Thyroid gland (tissue), 4 donors: Measurements from ENCODE around the gene ADGRB3. TPM values are rescaled to one million over a fixed set of nuclear protein-coding genes. Genes with fewer than 3 reads are reported as not detected.
"Not testable (repeated sequence)": the region's sequence is repeated elsewhere in the genome, so short reads cannot be mapped to it uniquely, and the experiment has no call there.

ENCODE experiments used
- DNase-seq, 2 donors: peaks; one replicate each; pipeline ENCODE4 v3.0.0-alpha.2; 2019
- H3K27ac ChIP-seq, 3 donors: fragments of 200-600 bp; sonication (generic); 1 replicate in 2 of 3; 2 replicates in 1 of 3; pipeline ENCODE4 v1.5.1; 2016 to 2019; ENCODE audit warnings: mild to moderate bottlenecking in 1 of 3, moderate library complexity in 1 of 3
- H3K27me3 ChIP-seq: fragments of 200-600 bp; sonication (generic); one replicate; pipeline ENCODE4 v1.5.1; 2019
- H3K36me3 ChIP-seq, 2 donors: fragments of 200-600 bp; sonication (generic); one replicate each; pipeline ENCODE4 v1.5.1; 2016 to 2019
- H3K4me1 ChIP-seq, 2 donors: fragments of 200-600 bp; sonication (generic); one replicate each; pipeline ENCODE4 v1.5.1; 2017 to 2019
- H3K4me3 ChIP-seq, 3 donors: fragments of 200-600 bp; sonication (generic); replicated peaks in 1 of 3; 1 replicate in 2 of 3; 2 replicates in 1 of 3; pipeline ENCODE4 v1.5.1; 2016; ENCODE audit warnings: mild to moderate bottlenecking in 1 of 3
- H3K9me3 ChIP-seq: fragments of 200-600 bp; sonication (generic); one replicate; pipeline ENCODE4 v1.5.1; 2017
- POLR2A ChIP-seq, 2 donors: fragments of 450-650 bp; IDR thresholded peaks; one replicate each; pipeline ENCODE4 v1.6.1; 2017; ENCODE audit warnings: antibody characterized with exemption in 2 of 2, mild to moderate bottlenecking in 2 of 2, moderate library complexity in 1 of 2
- WGBS, 2 donors: methylation state at CpG; one replicate each; pipeline ENCODE4 v1.1.5; 2017; 5-methylcytosine and 5-hydroxymethylcytosine counted together
- intact Hi-C: fragments of 100-400 bp; cut with DNase I; formaldehyde crosslinking; loops from one replicate; pipeline ENCODE4 v1.15.1; 2023
- total RNA-seq, 4 donors: library from RNA; depleted of rRNA; stranded (reverse); fragments of >200 nt; gene quantifications; one replicate each; pipeline ENCODE4 v1.2.3, GENCODE V29; 2016
- TF ChIP-seq, protein P1 (sequence below), 6 experiments: fragments of 200-600 bp in 3 of 6; fragments of 450-650 bp in 3 of 6; sonication (generic) in 3 of 6; IDR thresholded peaks; one replicate each; pipeline ENCODE4 v1.5.1; 2016 to 2019; ENCODE audit warnings: antibody characterized with exemption in 6 of 6, mild to moderate bottlenecking in 2 of 6, inconsistent platforms in 1 of 6, moderate library complexity in 1 of 6

The ADGRB3 gene
- total RNA-seq, 4 donors from 2014 or later = 0.45 to 3.0 (median 1.4) TPM

- H3K27me3 ChIP-seq = no peaks in the 10 kb centered on the region
- no peaks in the 10 kb centered on the region for H3K9me3 ChIP-seq
- TF ChIP-seq, protein P1, sequence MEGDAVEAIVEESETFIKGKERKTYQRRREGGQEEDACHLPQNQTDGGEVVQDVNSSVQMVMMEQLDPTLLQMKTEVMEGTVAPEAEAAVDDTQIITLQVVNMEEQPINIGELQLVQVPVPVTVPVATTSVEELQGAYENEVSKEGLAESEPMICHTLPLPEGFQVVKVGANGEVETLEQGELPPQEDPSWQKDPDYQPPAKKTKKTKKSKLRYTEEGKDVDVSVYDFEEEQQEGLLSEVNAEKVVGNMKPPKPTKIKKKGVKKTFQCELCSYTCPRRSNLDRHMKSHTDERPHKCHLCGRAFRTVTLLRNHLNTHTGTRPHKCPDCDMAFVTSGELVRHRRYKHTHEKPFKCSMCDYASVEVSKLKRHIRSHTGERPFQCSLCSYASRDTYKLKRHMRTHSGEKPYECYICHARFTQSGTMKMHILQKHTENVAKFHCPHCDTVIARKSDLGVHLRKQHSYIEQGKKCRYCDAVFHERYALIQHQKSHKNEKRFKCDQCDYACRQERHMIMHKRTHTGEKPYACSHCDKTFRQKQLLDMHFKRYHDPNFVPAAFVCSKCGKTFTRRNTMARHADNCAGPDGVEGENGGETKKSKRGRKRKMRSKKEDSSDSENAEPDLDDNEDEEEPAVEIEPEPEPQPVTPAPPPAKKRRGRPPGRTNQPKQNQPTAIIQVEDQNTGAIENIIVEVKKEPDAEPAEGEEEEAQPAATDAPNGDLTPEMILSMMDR (IDR thresholded peaks at IDR 0.05) = no peak
- TF ChIP-seq POLR2A (IDR thresholded peaks at IDR 0.05) = no peak
- WGBS, 2 donors = 84 to 89% methylated on average over 1 of the region's 1 CpG
- no peak overlapping the region for H3K27ac ChIP-seq
- H3K4me1 ChIP-seq = no peaks in the 10 kb centered on the region
- no peak overlapping the region for H3K4me3 ChIP-seq
- H3K36me3 ChIP-seq = no peaks in the 10 kb centered on the region
- intact Hi-C loops = no loop called here
- DNase-seq = no peak
Observed at GRCh38 chr6:68774843-68775242, 139.8 kb downstream of the ADGRB3 start.

GRCh38 chr6:68776354-68776753, 141.3 kb downstream of the ADGRB3 start:
- Histone ChIP-seq H3K27ac (no peak overlapping the region), H3K36me3 (no peaks in the 10 kb centered on the region), H3K9me3 (no peaks in the 10 kb centered on the region), H3K27me3 (no peaks in the 10 kb centered on the region), H3K4me3 (no peak overlapping the region), H3K4me1 (no peaks in the 10 kb centered on the region)
- intact Hi-C loops = no loop called here
- DNase-seq = no peak
- WGBS, 2 donors = 67 to 79% methylated on average over 2 of the region's 2 CpGs
- TF ChIP-seq, protein P1 (IDR thresholded peaks at IDR 0.05) = no peak
- no peak for TF ChIP-seq POLR2A (IDR thresholded peaks at IDR 0.05)

DNA sequence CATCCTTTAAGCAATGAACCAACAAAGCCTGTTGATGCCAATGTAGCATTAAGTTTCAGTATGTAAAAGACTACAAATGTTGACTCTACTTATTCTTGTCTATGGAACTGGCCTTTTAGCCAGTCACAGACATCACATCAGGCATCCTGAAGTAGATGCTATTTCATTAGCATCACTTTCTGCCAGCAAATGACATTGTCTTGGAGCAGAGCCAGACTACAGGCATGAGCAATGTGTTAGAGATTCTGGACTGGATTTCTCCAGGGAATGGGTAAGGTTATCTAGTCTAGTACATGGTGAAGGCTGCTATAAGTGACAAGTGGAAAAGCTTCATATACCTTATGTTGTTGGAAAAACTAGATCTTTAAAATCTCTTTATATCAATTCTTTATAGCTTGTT, 142.9 kb downstream of the ADGRB3 start:
- Histone ChIP-seq H3K27ac (no peak overlapping the region), H3K4me1 (no peaks in the 10 kb centered on the region), H3K9me3 (no peaks in the 10 kb centered on the region), H3K36me3 (no peaks in the 10 kb centered on the region), H3K4me3 (no peak overlapping the region), H3K27me3 (no peaks in the 10 kb centered on the region)
- no peak for TF ChIP-seq POLR2A (IDR thresholded peaks at IDR 0.05)
- TF ChIP-seq, protein P1 (IDR thresholded peaks at IDR 0.05) = no peak
- intact Hi-C loops = no loop called here
- DNase-seq = no peak

DNA sequence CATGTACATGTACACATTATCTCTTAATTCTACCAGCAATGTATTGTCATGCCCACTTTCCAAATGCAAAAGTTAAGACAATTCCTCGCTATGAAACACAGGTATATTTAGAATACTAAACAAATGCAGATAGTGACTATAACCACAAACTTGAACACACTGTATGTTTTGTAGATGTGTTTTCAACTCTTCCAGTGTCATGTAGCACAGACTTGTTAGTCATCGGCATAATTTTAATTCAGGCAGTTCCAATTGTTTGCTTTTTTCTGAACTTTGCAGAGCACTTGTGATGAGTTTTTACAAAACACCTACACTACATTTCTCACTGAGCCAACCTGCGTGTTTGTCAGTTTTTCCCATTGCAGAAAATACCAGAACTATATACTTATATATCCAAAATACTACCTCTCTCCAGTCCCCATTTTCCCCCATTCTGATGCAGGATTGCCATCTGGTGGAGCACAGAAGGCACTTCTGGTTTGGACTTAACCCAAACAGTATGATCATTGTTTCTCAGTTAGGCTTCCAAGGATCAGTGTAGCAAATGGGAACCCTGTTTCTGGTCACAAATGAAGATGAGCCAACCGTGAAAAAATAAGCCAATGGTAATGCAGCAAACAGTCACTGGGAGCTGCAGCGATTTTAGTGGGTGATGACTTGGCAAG, 143.4 kb downstream of the ADGRB3 start:
- WGBS, 2 donors = 47 to 51% methylated on average over 5 of the region's 5 CpGs

DNA sequence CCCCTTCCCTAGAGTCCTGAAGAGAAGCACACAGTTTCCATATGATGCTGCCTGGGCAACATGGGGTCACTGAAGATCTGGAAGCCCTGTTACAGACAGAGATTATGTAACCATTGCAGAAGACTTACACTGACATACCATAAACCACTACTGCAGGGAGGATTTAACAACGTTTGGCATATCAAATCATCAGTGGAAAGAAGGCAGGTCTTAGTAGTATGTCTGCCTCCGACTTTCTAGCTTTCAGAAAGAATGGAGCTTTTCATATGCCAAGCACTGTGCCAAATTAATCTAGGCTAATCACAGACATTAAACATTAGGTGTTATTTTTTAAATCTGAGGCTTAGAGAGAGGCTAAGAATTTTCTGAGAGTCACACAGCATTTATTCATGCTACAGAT, 144.3 kb downstream of the ADGRB3 start:
- 58 to 62% methylated on average over 2 of the region's 2 CpGs for WGBS, 2 donors
- intact Hi-C loops = no loop called here
- H3K9me3 ChIP-seq = no peaks in the 10 kb centered on the region
- H3K27ac ChIP-seq = no peak overlapping the region
- DNase-seq = no peak
- no peak overlapping the region for H3K4me3 ChIP-seq
- H3K27me3 ChIP-seq = no peaks in the 10 kb centered on the region
- no peaks in the 10 kb centered on the region for H3K36me3 ChIP-seq
- no peaks in the 10 kb centered on the region for H3K4me1 ChIP-seq
- TF ChIP-seq, protein P1 (IDR thresholded peaks at IDR 0.05) = no peak
- TF ChIP-seq POLR2A (IDR thresholded peaks at IDR 0.05) = no peak

More for the DNA sequence above, 143.4 kb downstream of the ADGRB3 start:
- no peak overlapping the region for H3K4me3 ChIP-seq
- no peaks in the 10 kb centered on the region for H3K9me3 ChIP-seq
- no peaks in the 10 kb centered on the region for H3K4me1 ChIP-seq
- DNase-seq = no peak
- H3K27ac ChIP-seq = no peak overlapping the region
- no peaks in the 10 kb centered on the region for H3K27me3 ChIP-seq
- intact Hi-C loops = no loop called here
- no peaks in the 10 kb centered on the region for H3K36me3 ChIP-seq
- TF ChIP-seq, protein P1 (IDR thresholded peaks at IDR 0.05) = peak in 2 of 6 experiments; percentile 16 to 50
- no peak for TF ChIP-seq POLR2A (IDR thresholded peaks at IDR 0.05)

GRCh38 chr6:68790128-68790527, 155.0 kb downstream of the ADGRB3 start:
- intact Hi-C loops = not testable (repeated sequence)
- 68 to 74% methylated on average over 6 of the region's 6 CpGs for whole genome bisulfite sequencing, 2 donors

DNA sequence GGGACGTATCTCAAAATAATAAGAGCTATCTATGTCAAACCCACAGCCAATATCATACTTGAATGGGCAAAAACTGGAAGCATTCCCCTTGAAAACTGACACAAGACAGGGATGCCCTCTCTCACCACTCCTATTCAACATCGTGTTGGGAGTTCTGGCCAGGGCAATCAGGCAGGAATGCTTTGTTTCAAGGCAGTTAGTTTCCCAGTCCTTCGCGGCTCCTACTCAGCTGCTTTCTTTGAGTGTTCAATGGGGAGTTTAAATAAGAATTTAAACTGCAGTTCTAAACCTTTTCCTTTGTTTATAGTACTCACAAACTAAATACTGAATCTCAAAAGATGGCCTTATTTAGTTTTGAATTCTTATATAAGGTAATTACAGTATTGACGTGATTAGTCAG, 179.9 kb downstream of the ADGRB3 start:
- H3K4me3 ChIP-seq, intact Hi-C loops, H3K9me3 ChIP-seq, H3K27me3 ChIP-seq, DNase-seq, H3K36me3 ChIP-seq, H3K4me1 ChIP-seq, H3K27ac ChIP-seq: not testable (repeated sequence)
- 61 to 68% methylated on average over 5 of the region's 5 CpGs for WGBS, 2 donors

More at GRCh38 chr6:68790128-68790527, 155.0 kb downstream of the ADGRB3 start:
- not testable (repeated sequence) for H3K27ac ChIP-seq, DNase-seq, H3K4me3 ChIP-seq, H3K4me1 ChIP-seq, H3K9me3 ChIP-seq, H3K36me3 ChIP-seq, H3K27me3 ChIP-seq
